Activated T-cell treated with anti-CD3 and anti-CD28 coated beads for 4 hours (primary cell): ENCODE measurements around the gene MFAP3L.
"Not testable (repeated sequence)": the region's sequence is repeated elsewhere in the genome, so short reads cannot be mapped to it uniquely, and the experiment has no call there.

Experiments used
- DNase-seq: peaks from one replicate; pipeline ENCODE4 v3.0.0-alpha.2; 2020

Gene MFAP3L

GRCh38 chr4:169985881-169986280 is 40.3 kb downstream of the MFAP3L start:
- DNase-seq = no peak

GRCh38 chr4:169984745-169985144 is 41.5 kb downstream of the MFAP3L start:
- no peak for DNase-seq

- DNase-seq = no peak
Observed at GRCh38 chr4:169984173-169984572, 42.0 kb downstream of the MFAP3L start.

- DNase-seq = no peak
Observed at GRCh38 chr4:169976951-169977350, 49.2 kb downstream of the MFAP3L start.

- no peak for DNase-seq
Observed at GRCh38 chr4:169975838-169976796, 50.1 kb downstream of the MFAP3L start.

- DNase-seq = no peak
Observed at GRCh38 chr4:169975131-169975837, 50.9 kb downstream of the MFAP3L start.

GRCh38 chr4:169971456-169972015 is 54.7 kb downstream of the MFAP3L start:
- no peak for DNase-seq

GRCh38 chr4:169968999-169969398 is 57.2 kb downstream of the MFAP3L start:
- no peak for DNase-seq

- no peak for DNase-seq
Observed at GRCh38 chr4:169963998-169964397, 62.2 kb downstream of the MFAP3L start.

GRCh38 chr4:169959254-169959653 is 66.9 kb downstream of the MFAP3L start:
- no peak for DNase-seq

- no peak for DNase-seq
Observed at GRCh38 chr4:169958629-169959028, 67.6 kb downstream of the MFAP3L start.

GRCh38 chr4:169957785-169958184 is 68.4 kb downstream of the MFAP3L start:
- no peak for DNase-seq

- DNase-seq = no peak
Observed at GRCh38 chr4:169956091-169956843, 69.9 kb downstream of the MFAP3L start.

- no peak for DNase-seq
Observed at GRCh38 chr4:169955521-169955920, 70.7 kb downstream of the MFAP3L start.

- no peak for DNase-seq
Observed at GRCh38 chr4:169952236-169953002, 73.8 kb downstream of the MFAP3L start.

- no peak for DNase-seq
Observed at GRCh38 chr4:169948271-169948670, 77.9 kb downstream of the MFAP3L start.

GRCh38 chr4:169945636-169946035 is 80.6 kb downstream of the MFAP3L start:
- no peak for DNase-seq

- not testable (repeated sequence) for DNase-seq
Observed at GRCh38 chr4:169943601-169944000, 82.6 kb downstream of the MFAP3L start.

GRCh38 chr4:169941141-169941540 is 85.1 kb downstream of the MFAP3L start:
- DNase-seq = no peak

GRCh38 chr4:169940460-169940859 is 85.7 kb downstream of the MFAP3L start:
- no peak for DNase-seq
